ENCODE measurements around the gene ELOVL5. TPM values are rescaled to one million over a fixed set of nuclear protein-coding genes. Genes with fewer than 3 reads are reported as not detected.

Gene ELOVL5
- total and polyA plus RNA-seq, 3 donors from 2014 or later: 190 to 214 (median 206) TPM

GRCh38 chr6:53328375-53328774 lies 20.4 kb downstream of the ELOVL5 start:
- Histone ChIP-seq H3K36me3 (ENCODE audit: low read depth, missing control alignments) (no peaks in the 10 kb centered on the region), H3K27me3 (no peaks in the 10 kb centered on the region), H3K9me3 (no peaks in the 10 kb centered on the region), H3K4me3 (no peak overlapping the region), H3K4me1 (peaks cover 26% of the 10 kb centered on the region), H3K27ac (no peak overlapping the region)
- intact Hi-C loops (cut with DNase I; ENCODE audit: low total_unique reads): no loop called here
- no peak for DNase-seq
- TF ChIP-seq CTCF (IDR thresholded peaks at IDR 0.05) (no peak), POLR2A (IDR thresholded peaks at IDR 0.05) (no peak)

GRCh38 chr6:53327017-53327395 lies 21.7 kb downstream of the ELOVL5 start:
- Histone ChIP-seq H3K27me3 (no peaks in the 10 kb centered on the region), H3K4me1 (peaks cover 32% of the 10 kb centered on the region), H3K27ac (peak overlapping the region; percentile 65 to 79), H3K4me3 (no peak overlapping the region), H3K36me3 (ENCODE audit: low read depth, missing control alignments) (no peaks in the 10 kb centered on the region), H3K9me3 (no peaks in the 10 kb centered on the region)
- TF ChIP-seq CTCF (IDR thresholded peaks at IDR 0.05) (no peak), POLR2A (IDR thresholded peaks at IDR 0.05) (no peak)
- intact Hi-C loops (cut with DNase I; ENCODE audit: low total_unique reads): no loop called here
- DNase-seq: no peak

GRCh38 chr6:53326372-53327016 lies 22.3 kb downstream of the ELOVL5 start:
- Histone ChIP-seq H3K4me1 (peaks cover 36% of the 10 kb centered on the region), H3K27me3 (no peaks in the 10 kb centered on the region), H3K27ac (peak overlapping the region; percentile 65 to 79), H3K4me3 (no peak overlapping the region), H3K9me3 (no peaks in the 10 kb centered on the region), H3K36me3 (ENCODE audit: low read depth, missing control alignments) (no peaks in the 10 kb centered on the region)
- WGBS, 2 donors: 40 to 50% methylated on average over 11 of the region's 11 CpGs
- peak; percentile 54 for DNase-seq
- intact Hi-C loops (cut with DNase I; ENCODE audit: low total_unique reads): no loop called here
- TF ChIP-seq POLR2A (IDR thresholded peaks at IDR 0.05) (no peak), CTCF (IDR thresholded peaks at IDR 0.05) (no peak)

- H3K36me3 ChIP-seq (ENCODE audit: low read depth, missing control alignments): no peaks in the 10 kb centered on the region
- no peak for DNase-seq
- whole genome bisulfite sequencing, 2 donors: 69 to 78% methylated on average over 6 of the region's 6 CpGs
- no peak for TF ChIP-seq CTCF (IDR thresholded peaks at IDR 0.05)
- TF ChIP-seq POLR2A (IDR thresholded peaks at IDR 0.05): no peak
- intact Hi-C loops (cut with DNase I; ENCODE audit: low total_unique reads): no loop called here
- peaks cover 36% of the 10 kb centered on the region for H3K4me1 ChIP-seq
- peak overlapping the region in 1 of 2 donors; percentile 79 for H3K27ac ChIP-seq
- no peak overlapping the region for H3K4me3 ChIP-seq
- H3K9me3 ChIP-seq: no peaks in the 10 kb centered on the region
- H3K27me3 ChIP-seq: no peaks in the 10 kb centered on the region
These were observed 23.0 kb downstream of the ELOVL5 start for GRCh38 chr6:53325785-53326184.

All from testis (tissue), 3 donors.